Upper lobe of left lung (tissue), 6 donors: ENCODE data around the gene SGSM2. TPM values are rescaled to one million over a fixed set of nuclear protein-coding genes. Genes with fewer than 3 reads are reported as not detected.

Experiments
- ATAC-seq, 2 donors: fragments of 200-7000 bp; cut with Tn5 transposase; one replicate each; pipeline ENCODE4 v1.9.1; 2022; ENCODE audit warnings: mild to moderate bottlenecking in 2 of 2, moderate library complexity in 2 of 2; ENCODE audit not compliant: low FRiP score in 2 of 2
- DNase-seq, 2 donors: peaks; one replicate each; pipeline ENCODE4 v3.0.0-alpha.2; 2019 to 2020
- H3K27ac ChIP-seq, 4 donors: fragments of 200-600 bp; sonication (generic); one replicate each; pipeline ENCODE4 v1.5.1; 2016 to 2019
- H3K27me3 ChIP-seq, 4 donors: fragments of 200-600 bp; sonication (generic); one replicate each; pipeline ENCODE4 v1.5.1; 2017 to 2019
- H3K36me3 ChIP-seq, 4 donors: fragments of 200-600 bp; sonication (generic); one replicate each; pipeline ENCODE4 v1.5.1; 2016 to 2019
- H3K4me1 ChIP-seq, 4 donors: fragments of 200-600 bp; sonication (generic); one replicate each; pipeline ENCODE4 v1.5.1; 2018 to 2019
- H3K4me3 ChIP-seq, 4 donors: fragments of 200-600 bp; sonication (generic); one replicate each; pipeline ENCODE4 v1.5.1; 2017 to 2019; ENCODE audit warnings: mild to moderate bottlenecking in 2 of 4, moderate library complexity in 1 of 4
- H3K9me3 ChIP-seq, 4 donors: fragments of 200-600 bp; sonication (generic); one replicate each; pipeline ENCODE4 v1.5.1; 2018 to 2019
- CTCF ChIP-seq, 6 experiments: fragments of 450-650 bp in 4 of 6; fragments of 200-600 bp in 2 of 6; sonication (generic) in 2 of 6; IDR thresholded peaks; one replicate each; pipeline ENCODE4 v1.5.1; 2016 to 2019; ENCODE audit warnings: antibody characterized with exemption in 6 of 6
- EP300 ChIP-seq, 4 donors: sonication (generic); formaldehyde crosslinking; IDR thresholded peaks; one replicate each; pipeline ENCODE4 v1.5.1; 2017; ENCODE audit warnings: antibody characterized with exemption in 4 of 4, control low read depth in 2 of 4
- POLR2A ChIP-seq, 4 donors: fragments of 450-650 bp; IDR thresholded peaks; one replicate each; pipeline ENCODE4 v1.5.1; 2016 to 2017; ENCODE audit warnings: antibody characterized with exemption in 4 of 4, mild to moderate bottlenecking in 2 of 4
- POLR2AphosphoS5 ChIP-seq, 2 donors: sonication (generic); formaldehyde crosslinking; IDR thresholded peaks; one replicate each; pipeline ENCODE4 v1.5.1; 2017; ENCODE audit warnings: antibody characterized with exemption in 2 of 2
- WGBS, 2 donors: methylation state at CpG; one replicate each; pipeline ENCODE4 v1.1.5; 2017 to 2018; 5-methylcytosine and 5-hydroxymethylcytosine counted together
- total RNA-seq, 6 donors: library from RNA; depleted of rRNA in 4 of 6; stranded (reverse); fragments of >200 nt in 4 of 6; gene quantifications; one replicate each; pipeline versions ENCODE4 v1.1.0 to v1.2.1, GENCODE V29; 2016 to 2021
- donor health status: DM: no; HTN: no; CAD: no; lungs with moderate emphysema.
- donor health status: DM: no; HTN: yes; CAD: no; lungs with severe emphysema.

Gene SGSM2
- total RNA-seq, 6 donors from 2014 or later: 53.1 to 313 (median 60.1) TPM

GRCh38 chr17:2387086-2388019 is 50.1 kb downstream of the SGSM2 start:
- ATAC-seq (no peak), DNase-seq (peak in 1 of 2 donors; percentile 84)
- no peaks in the 10 kb centered on the region for H3K27me3 ChIP-seq
- H3K4me1 ChIP-seq: peaks cover 23 to 31% (median 26%) of the 10 kb centered on the region in 4 donors
- H3K4me3 ChIP-seq: no peak overlapping the region
- no peak overlapping the region for H3K27ac ChIP-seq
- WGBS, 2 donors: 92 to 93% methylated on average over 34 to 41 of the region's 41 CpGs
- H3K9me3 ChIP-seq: no peaks in the 10 kb centered on the region
- peaks cover 0 to 32% (median 28%) of the 10 kb centered on the region in 4 donors for H3K36me3 ChIP-seq
- TF ChIP-seq POLR2AphosphoS5 (IDR thresholded peaks at IDR 0.05): no peak
- no peak for TF ChIP-seq POLR2A (IDR thresholded peaks at IDR 0.05)
- TF ChIP-seq EP300 (IDR thresholded peaks at IDR 0.05): no peak
- no peak for TF ChIP-seq CTCF (IDR thresholded peaks at IDR 0.05)

- peak in 1 of 2 donors; percentile 34 for DNase-seq
- H3K36me3 ChIP-seq: peaks cover 0 to 32% (median 28%) of the 10 kb centered on the region in 4 donors
- H3K27ac ChIP-seq: no peak overlapping the region
- peaks cover 17 to 26% (median 23%) of the 10 kb centered on the region in 4 donors for H3K4me1 ChIP-seq
- H3K4me3 ChIP-seq: no peak overlapping the region
- no peak for TF ChIP-seq EP300 (IDR thresholded peaks at IDR 0.05)
- TF ChIP-seq CTCF (IDR thresholded peaks at IDR 0.05): no peak
- TF ChIP-seq POLR2A (IDR thresholded peaks at IDR 0.05): no peak
- TF ChIP-seq POLR2AphosphoS5 (IDR thresholded peaks at IDR 0.05): no peak
- 91 to 93% methylated on average over 21 of the region's 21 CpGs for WGBS, 2 donors
- H3K27me3 ChIP-seq: no peaks in the 10 kb centered on the region
- ATAC-seq: no peak
- H3K9me3 ChIP-seq: no peaks in the 10 kb centered on the region
These were observed 50.9 kb downstream of the SGSM2 start for GRCh38 chr17:2388020-2388682.

DNA sequence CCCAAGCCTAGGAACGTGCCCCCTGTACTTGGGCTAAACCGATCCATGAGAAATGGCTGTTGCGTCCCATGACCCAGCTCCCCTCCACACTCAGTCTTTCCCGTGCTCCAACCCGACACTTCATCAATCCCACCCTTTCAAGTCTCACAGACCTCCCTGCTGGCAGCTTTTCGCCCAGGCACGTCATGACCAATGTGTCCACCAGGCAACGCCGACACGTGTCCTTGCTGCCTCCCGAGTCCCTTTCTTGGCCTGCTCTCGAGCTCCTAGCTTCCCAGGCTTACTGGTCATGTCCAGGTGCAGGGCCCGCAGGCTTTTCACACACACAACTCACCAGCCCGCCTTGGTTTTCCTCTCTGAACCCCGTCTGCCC is 51.4 kb downstream of the SGSM2 start:
- Histone ChIP-seq H3K27ac (no peak overlapping the region), H3K27me3 (no peaks in the 10 kb centered on the region), H3K4me3 (no peak overlapping the region), H3K36me3 (peaks cover 0 to 32% (median 28%) of the 10 kb centered on the region in 4 donors), H3K4me1 (peaks cover 17 to 27% (median 23%) of the 10 kb centered on the region in 4 donors), H3K9me3 (no peaks in the 10 kb centered on the region)
- WGBS, 2 donors: 86 to 89% methylated on average over 15 of the region's 15 CpGs
- TF ChIP-seq POLR2A (IDR thresholded peaks at IDR 0.05) (no peak), EP300 (IDR thresholded peaks at IDR 0.05) (no peak), POLR2AphosphoS5 (IDR thresholded peaks at IDR 0.05) (no peak), CTCF (IDR thresholded peaks at IDR 0.05) (no peak)
- no peak for DNase-seq
- ATAC-seq: no peak

GRCh38 chr17:2390199-2390836 is 53.0 kb downstream of the SGSM2 start:
- DNase-seq (no peak), ATAC-seq (no peak)
- Histone ChIP-seq H3K27me3 (no peaks in the 10 kb centered on the region), H3K4me1 (peaks cover 32 to 43% (median 38%) of the 10 kb centered on the region in 4 donors), H3K36me3 (peaks cover 0 to 29% (median 28%) of the 10 kb centered on the region in 4 donors), H3K4me3 (no peak overlapping the region), H3K9me3 (no peaks in the 10 kb centered on the region), H3K27ac (peak overlapping the region; percentile 98 to 99 (median 98))
- 82 to 86% methylated on average over 12 of the region's 12 CpGs for WGBS, 2 donors
- no peak for TF ChIP-seq POLR2AphosphoS5 (IDR thresholded peaks at IDR 0.05)
- TF ChIP-seq POLR2A (IDR thresholded peaks at IDR 0.05): no peak
- no peak for TF ChIP-seq CTCF (IDR thresholded peaks at IDR 0.05)
- no peak for TF ChIP-seq EP300 (IDR thresholded peaks at IDR 0.05)
